ENCODE data around the gene PHKG2.

- peak; percentile 23; the same call in 1 of the 2 replicates for TF ChIP-seq CTCF (conservative IDR thresholded peaks at IDR 0.05; ENCODE audit: low read depth, low read length)
- TF ChIP-seq EZH2 (IDR thresholded peaks at IDR 0.05; ENCODE audit: borderline replicate concordance, low read depth, low read length, poor library complexity, severe bottlenecking) = no peak
Measured at GRCh38 chr16:30797670-30798309, 49.6 kb downstream of the PHKG2 start.
